Prostate gland (tissue), 2 donors: ENCODE data around the gene OR7G2. TPM values are rescaled to one million over a fixed set of nuclear protein-coding genes. Genes with fewer than 3 reads are reported as not detected.
"Not testable (repeated sequence)": the region's sequence is repeated elsewhere in the genome, so short reads cannot be mapped to it uniquely, and the experiment has no call there.

Experiments used
- DNase-seq: peaks from one replicate; pipeline ENCODE4 v3.0.0-alpha.2; 2019; ENCODE audit warnings: low spot score
- H3K27ac ChIP-seq, 2 donors: fragments of 200-600 bp; sonication (generic); 2 replicates each; pipeline ENCODE4 v1.5.1; 2017 to 2019
- H3K27me3 ChIP-seq: fragments of 200-600 bp; sonication (generic); replicated peaks from 2 replicates; pipeline ENCODE4 v1.5.1; 2019; ENCODE audit not compliant: insufficient read depth
- H3K36me3 ChIP-seq, 2 donors: fragments of 200-600 bp; sonication (generic); 1 replicate in 1 of 2; 2 replicates in 1 of 2; pipeline versions ENCODE4 v1.5.1 to v1.8.1; 2017 to 2019
- H3K4me1 ChIP-seq: fragments of 200-600 bp; sonication (generic); replicated peaks from 2 replicates; pipeline ENCODE4 v1.5.1; 2019
- H3K4me3 ChIP-seq, 2 donors: fragments of 200-600 bp; sonication (generic); 2 replicates each; pipeline ENCODE4 v1.5.1; 2017 to 2019
- H3K9me3 ChIP-seq: fragments of 200-600 bp; sonication (generic); 2 replicates; pipeline ENCODE4 v1.5.1; 2017
- CTCF ChIP-seq, 4 experiments: fragments of 200-600 bp in 2 of 4; fragments of 450-650 bp in 2 of 4; sonication (generic) in 2 of 4; IDR thresholded peaks; 1 replicate in 3 of 4; 2 replicates in 1 of 4; pipeline ENCODE4 v1.5.1; 2016 to 2019; ENCODE audit warnings: antibody characterized with exemption in 4 of 4, mild to moderate bottlenecking in 2 of 4, moderate library complexity in 2 of 4
- POLR2A ChIP-seq: fragments of 450-650 bp; IDR thresholded peaks from one replicate; pipeline ENCODE4 v1.6.1; 2016; ENCODE audit warnings: antibody characterized with exemption, mild to moderate bottlenecking
- POLR2AphosphoS5 ChIP-seq: sonication (generic); formaldehyde crosslinking; IDR thresholded peaks from one replicate; pipeline ENCODE4 v1.6.1; 2017; ENCODE audit warnings: antibody characterized with exemption
- WGBS: methylation state at CpG from one replicate; pipeline ENCODE4 v1.1.5; 2018; 5-methylcytosine and 5-hydroxymethylcytosine counted together
- intact Hi-C: fragments of 100-400 bp; cut with DNase I; formaldehyde crosslinking; loops from one replicate; pipeline ENCODE4 v1.14.2; 2022
- total RNA-seq, 2 donors: library from RNA; depleted of rRNA; stranded (reverse); fragments of >200 nt; gene quantifications; one replicate each; pipeline ENCODE4 v1.1.0, GENCODE V29; 2016

Gene OR7G2
- total RNA-seq, 2 donors from 2014 or later: not detected

- no peak for TF ChIP-seq POLR2AphosphoS5
- TF ChIP-seq POLR2A: no peak
- no peak for TF ChIP-seq CTCF (IDR thresholded peaks at IDR 0.05)
- no peak overlapping the region for H3K4me3 ChIP-seq
- H3K36me3 ChIP-seq: no peaks in the 10 kb centered on the region
- no peaks in the 10 kb centered on the region for H3K27me3 ChIP-seq
- no peaks in the 10 kb centered on the region for H3K9me3 ChIP-seq
- WGBS: 78% methylated on average over 10 of the region's 10 CpGs
- no peak overlapping the region for H3K27ac ChIP-seq
- no peaks in the 10 kb centered on the region for H3K4me1 ChIP-seq
- intact Hi-C loops: no loop called here
- no peak for DNase-seq
Observed at GRCh38 chr19:9076901-9077300, 30.4 kb downstream of the OR7G2 start.

- Histone ChIP-seq H3K27ac (no peak overlapping the region), H3K4me1 (no peaks in the 10 kb centered on the region), H3K27me3 (no peaks in the 10 kb centered on the region), H3K36me3 (no peaks in the 10 kb centered on the region), H3K4me3 (no peak overlapping the region), H3K9me3 (no peaks in the 10 kb centered on the region)
- peak; percentile 73 for DNase-seq
- intact Hi-C loops: no loop called here
- TF ChIP-seq POLR2AphosphoS5: peak; percentile 55
- TF ChIP-seq POLR2A: no peak
- TF ChIP-seq CTCF (IDR thresholded peaks at IDR 0.05): no peak
- 7% methylated on average over 16 of the region's 16 CpGs for WGBS
Observed at GRCh38 chr19:9075064-9075949, 32.0 kb downstream of the OR7G2 start.

GRCh38 chr19:9073806-9074205 lies 33.5 kb downstream of the OR7G2 start:
- TF ChIP-seq CTCF (IDR thresholded peaks at IDR 0.05) (no peak), POLR2A (no peak), POLR2AphosphoS5 (no peak)
- intact Hi-C loops: no loop called here
- H3K27ac ChIP-seq: no peak overlapping the region
- H3K4me3 ChIP-seq: no peak overlapping the region
- H3K36me3 ChIP-seq: no peaks in the 10 kb centered on the region
- no peaks in the 10 kb centered on the region for H3K9me3 ChIP-seq
- WGBS: 77% methylated on average over 6 of the region's 6 CpGs
- no peaks in the 10 kb centered on the region for H3K4me1 ChIP-seq
- no peaks in the 10 kb centered on the region for H3K27me3 ChIP-seq
- no peak for DNase-seq

- 97% methylated on average over 6 of the region's 6 CpGs for WGBS
- H3K4me3 ChIP-seq, H3K27me3 ChIP-seq, H3K9me3 ChIP-seq, H3K4me1 ChIP-seq, H3K36me3 ChIP-seq, DNase-seq, intact Hi-C loops, H3K27ac ChIP-seq: not testable (repeated sequence)
Observed at GRCh38 chr19:9071720-9072119, 35.6 kb downstream of the OR7G2 start.

GRCh38 chr19:9070066-9070465 lies 37.2 kb downstream of the OR7G2 start:
- Histone ChIP-seq H3K27me3 (no peaks in the 10 kb centered on the region), H3K4me3 (no peak overlapping the region), H3K4me1 (no peaks in the 10 kb centered on the region), H3K27ac (no peak overlapping the region), H3K36me3 (no peaks in the 10 kb centered on the region), H3K9me3 (no peaks in the 10 kb centered on the region)
- intact Hi-C loops: no loop called here
- no peak for TF ChIP-seq POLR2AphosphoS5
- no peak for TF ChIP-seq CTCF (IDR thresholded peaks at IDR 0.05)
- TF ChIP-seq POLR2A: no peak
- WGBS: 42% methylated on average over 5 of the region's 5 CpGs
- DNase-seq: no peak
